Measurements from ENCODE around the gene C2orf81. TPM values are rescaled to one million over a fixed set of nuclear protein-coding genes. Genes with fewer than 3 reads are reported as not detected.

Gene C2orf81
- total RNA-seq, 1 experiment from 2014 or later = 4.0 TPM

GRCh38 chr2:74419345-74419744, 2.1 kb downstream of the C2orf81 start:
- H3K27ac Mint-ChIP-seq (ENCODE audit: unreplicated experiment) = no peak overlapping the region
- TF ChIP-seq, protein P1, sequence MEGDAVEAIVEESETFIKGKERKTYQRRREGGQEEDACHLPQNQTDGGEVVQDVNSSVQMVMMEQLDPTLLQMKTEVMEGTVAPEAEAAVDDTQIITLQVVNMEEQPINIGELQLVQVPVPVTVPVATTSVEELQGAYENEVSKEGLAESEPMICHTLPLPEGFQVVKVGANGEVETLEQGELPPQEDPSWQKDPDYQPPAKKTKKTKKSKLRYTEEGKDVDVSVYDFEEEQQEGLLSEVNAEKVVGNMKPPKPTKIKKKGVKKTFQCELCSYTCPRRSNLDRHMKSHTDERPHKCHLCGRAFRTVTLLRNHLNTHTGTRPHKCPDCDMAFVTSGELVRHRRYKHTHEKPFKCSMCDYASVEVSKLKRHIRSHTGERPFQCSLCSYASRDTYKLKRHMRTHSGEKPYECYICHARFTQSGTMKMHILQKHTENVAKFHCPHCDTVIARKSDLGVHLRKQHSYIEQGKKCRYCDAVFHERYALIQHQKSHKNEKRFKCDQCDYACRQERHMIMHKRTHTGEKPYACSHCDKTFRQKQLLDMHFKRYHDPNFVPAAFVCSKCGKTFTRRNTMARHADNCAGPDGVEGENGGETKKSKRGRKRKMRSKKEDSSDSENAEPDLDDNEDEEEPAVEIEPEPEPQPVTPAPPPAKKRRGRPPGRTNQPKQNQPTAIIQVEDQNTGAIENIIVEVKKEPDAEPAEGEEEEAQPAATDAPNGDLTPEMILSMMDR (IDR thresholded peaks at IDR 0.05; ENCODE audit: unreplicated experiment) = no peak
- intact Hi-C loops (cut with micrococcal nuclease; ENCODE audit: unreplicated experiment) = no loop called here
- peaks cover 9% of the 10 kb centered on the region for H3K27me3 Mint-ChIP-seq (ENCODE audit: unreplicated experiment)
- peaks cover 33% of the 10 kb centered on the region for H3K4me1 Mint-ChIP-seq (ENCODE audit: low read depth, unreplicated experiment)
- BruUV-seq (replicated peaks) = no TSS peak
- no peaks in the 10 kb centered on the region for H3K9me3 Mint-ChIP-seq (ENCODE audit: low read depth, unreplicated experiment)
- CTCF ChIA-PET = no interaction called here
- peaks cover 46% of the 10 kb centered on the region for H3K36me3 Mint-ChIP-seq (ENCODE audit: insufficient read depth, unreplicated experiment)
- H3K4me3 Mint-ChIP-seq (ENCODE audit: low read depth, unreplicated experiment) = no peak overlapping the region
- DNase-seq = no peak

DNA sequence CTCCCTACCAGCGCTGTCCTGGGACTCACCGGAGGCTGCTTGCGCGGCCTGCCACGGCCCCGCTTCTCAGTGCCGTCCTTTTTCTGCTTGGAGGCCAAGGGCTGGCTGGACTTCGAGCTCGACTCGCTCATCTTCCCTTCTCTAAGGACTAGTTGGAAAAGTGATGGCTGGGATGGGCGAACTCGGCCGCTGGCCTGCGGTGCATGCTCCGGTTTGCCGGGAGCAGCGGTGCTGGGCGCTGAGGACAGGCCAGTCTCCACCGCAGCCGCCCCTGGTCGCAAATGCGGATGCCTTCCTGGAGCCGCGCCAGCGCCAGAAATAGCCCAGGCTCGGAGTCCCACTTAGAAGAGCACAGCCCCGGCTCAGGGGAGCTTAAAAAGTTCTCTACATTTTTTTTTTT, 3.1 kb downstream of the C2orf81 start:
- Mint-ChIP-seq H3K4me3 (ENCODE audit: low read depth, unreplicated experiment) (no peak overlapping the region), H3K36me3 (ENCODE audit: insufficient read depth, unreplicated experiment) (peaks cover 37% of the 10 kb centered on the region), H3K27me3 (ENCODE audit: unreplicated experiment) (peaks cover 19% of the 10 kb centered on the region), H3K27ac (ENCODE audit: unreplicated experiment) (no peak overlapping the region), H3K4me1 (ENCODE audit: low read depth, unreplicated experiment) (peaks cover 38% of the 10 kb centered on the region), H3K9me3 (ENCODE audit: low read depth, unreplicated experiment) (no peaks in the 10 kb centered on the region)
- CTCF ChIA-PET = no interaction called here
- TF ChIP-seq, protein P1 (IDR thresholded peaks at IDR 0.05; ENCODE audit: unreplicated experiment) = no peak
- intact Hi-C loops (cut with micrococcal nuclease; ENCODE audit: unreplicated experiment) = no loop called here
- no TSS peak for BruUV-seq (replicated peaks)
- DNase-seq = no peak

DNA sequence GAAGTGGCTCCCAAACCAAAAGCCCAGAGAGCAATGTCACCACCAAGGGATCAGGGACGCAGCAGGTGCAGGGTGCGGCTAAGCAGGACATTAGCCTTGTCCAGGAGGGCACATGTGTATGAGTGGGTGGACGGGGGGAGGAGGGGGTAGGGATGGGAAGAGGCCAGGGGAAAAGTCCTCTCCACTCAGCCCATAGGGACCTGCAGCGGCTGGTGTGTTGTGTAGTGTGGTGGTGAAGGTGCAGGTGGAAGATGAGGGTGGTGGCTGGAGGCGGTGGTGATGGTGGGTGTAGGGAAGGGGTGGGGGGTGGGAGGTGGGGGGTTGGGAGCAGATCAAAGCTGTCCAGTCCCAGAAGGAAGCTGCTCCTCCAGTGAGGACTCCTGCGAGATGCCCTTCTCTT, 3.7 kb downstream of the C2orf81 start:
- intact Hi-C loops (cut with micrococcal nuclease; ENCODE audit: unreplicated experiment) = no loop called here
- CTCF ChIA-PET = no interaction called here

DNA sequence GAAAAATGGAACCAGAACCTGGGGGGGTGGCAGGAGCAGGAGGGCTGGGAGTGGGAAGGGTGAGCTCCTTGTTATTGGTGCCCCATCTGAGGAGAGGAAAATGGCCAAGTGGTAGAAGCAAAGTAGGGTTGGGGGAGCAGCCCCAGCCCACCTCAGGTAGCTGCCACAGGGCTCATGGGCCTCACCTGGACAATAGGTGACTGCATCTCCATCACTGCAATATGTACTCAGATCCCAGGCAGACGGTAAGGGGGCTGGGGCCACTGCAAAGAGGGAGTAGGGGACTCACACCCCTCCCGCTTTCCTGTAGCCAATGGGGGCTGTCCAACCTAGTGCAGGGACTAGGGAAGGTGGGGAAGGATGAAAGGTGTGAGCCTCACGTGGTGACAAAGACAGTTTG, 4.2 kb downstream of the C2orf81 start:
- TF ChIP-seq, protein P1 (IDR thresholded peaks at IDR 0.05; ENCODE audit: unreplicated experiment) = no peak
- Mint-ChIP-seq H3K4me3 (ENCODE audit: low read depth, unreplicated experiment) (no peak overlapping the region), H3K27ac (ENCODE audit: unreplicated experiment) (no peak overlapping the region), H3K36me3 (ENCODE audit: insufficient read depth, unreplicated experiment) (peaks cover 26% of the 10 kb centered on the region), H3K27me3 (ENCODE audit: unreplicated experiment) (peaks cover 28% of the 10 kb centered on the region), H3K4me1 (ENCODE audit: low read depth, unreplicated experiment) (peaks cover 33% of the 10 kb centered on the region), H3K9me3 (ENCODE audit: low read depth, unreplicated experiment) (no peaks in the 10 kb centered on the region)
- no peak for DNase-seq
- intact Hi-C loops (cut with micrococcal nuclease; ENCODE audit: unreplicated experiment) = no loop called here
- CTCF ChIA-PET = no interaction called here
- BruUV-seq (replicated peaks) = no TSS peak

More for the DNA sequence above, 3.7 kb downstream of the C2orf81 start:
- peaks cover 37% of the 10 kb centered on the region for H3K4me1 Mint-ChIP-seq (ENCODE audit: low read depth, unreplicated experiment)
- DNase-seq = no peak
- H3K27me3 Mint-ChIP-seq (ENCODE audit: unreplicated experiment) = peaks cover 25% of the 10 kb centered on the region
- H3K36me3 Mint-ChIP-seq (ENCODE audit: insufficient read depth, unreplicated experiment) = peaks cover 31% of the 10 kb centered on the region
- no peaks in the 10 kb centered on the region for H3K9me3 Mint-ChIP-seq (ENCODE audit: low read depth, unreplicated experiment)
- H3K27ac Mint-ChIP-seq (ENCODE audit: unreplicated experiment) = no peak overlapping the region
- no peak overlapping the region for H3K4me3 Mint-ChIP-seq (ENCODE audit: low read depth, unreplicated experiment)
- no TSS peak for BruUV-seq (replicated peaks)
- TF ChIP-seq, protein P1 (IDR thresholded peaks at IDR 0.05; ENCODE audit: unreplicated experiment) = no peak
